HTR-8/SVneo (cell line): ENCODE results near the gene CTNNBL1.

Experiments used
- DNase-seq: peaks from one replicate; pipeline ENCODE4 v3.0.0; 2011; ENCODE audit warnings: low spot score, mixed read lengths; ENCODE audit not compliant: insufficient read length
- FAIRE-seq: peaks from 2 replicates; lab custom pipeline; 2011; peaks lifted over from hg19 to GRCh38; lab: Jason Lieb, UNC

CTNNBL1 gene

DNA sequence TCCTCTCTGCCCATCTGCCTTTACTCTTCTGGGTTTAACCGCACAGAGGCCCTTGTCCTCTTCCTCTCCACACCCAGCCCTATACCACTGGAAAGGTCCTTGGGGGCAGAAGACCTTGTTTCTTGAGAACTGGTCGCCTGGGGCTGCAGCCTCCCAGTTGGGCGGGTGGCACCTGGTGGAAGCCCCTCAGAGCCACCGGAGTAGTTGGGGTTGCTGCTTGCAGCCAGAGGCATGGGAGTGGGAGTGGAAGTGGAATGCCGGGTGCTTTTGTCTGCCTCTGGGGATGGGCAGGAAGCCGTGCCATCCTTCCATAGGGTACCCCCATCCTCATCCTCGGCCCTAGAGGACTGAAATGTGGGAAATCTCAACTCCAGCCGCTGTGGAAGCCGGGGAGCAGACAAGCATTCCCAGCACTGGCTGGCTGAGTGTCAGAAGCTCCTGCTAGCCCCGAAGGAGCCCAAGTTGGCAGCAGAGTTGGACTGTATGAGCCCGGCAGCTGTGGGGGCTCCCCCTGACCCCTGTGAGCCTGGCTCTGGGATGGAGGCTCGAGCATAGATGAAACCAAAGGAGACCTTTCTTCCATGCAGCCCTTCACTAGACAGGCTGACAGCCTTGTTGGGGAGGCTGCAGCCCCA lies 210.3 kb downstream of the CTNNBL1 start:
- FAIRE-seq (no peak), DNase-seq (no peak)

DNA sequence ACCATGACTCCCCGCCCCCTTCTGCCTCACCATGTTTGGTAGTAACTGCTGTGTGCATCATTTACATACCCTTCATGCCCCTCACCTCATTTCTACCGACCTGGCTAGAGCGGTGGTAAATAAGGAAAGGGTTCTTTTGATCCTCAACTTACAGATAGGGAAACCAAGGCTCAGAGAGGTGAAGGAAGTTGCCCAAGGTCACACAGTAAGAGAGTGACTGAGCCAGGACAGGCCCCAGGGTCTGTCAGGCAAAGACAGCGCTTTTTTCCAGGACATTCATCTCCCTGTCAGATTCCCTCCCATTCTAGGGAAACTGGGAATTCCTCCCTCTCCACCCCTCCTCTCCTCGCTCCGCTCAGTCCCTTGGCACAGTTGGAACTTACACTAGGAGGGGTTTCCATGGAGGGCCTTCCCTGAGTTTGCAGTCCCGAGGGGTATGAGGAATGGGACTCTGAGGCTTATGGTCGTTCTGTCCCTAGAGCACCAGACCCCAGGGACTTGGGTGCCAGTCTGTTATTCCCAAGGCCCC lies 211.1 kb downstream of the CTNNBL1 start:
- DNase-seq (no peak), FAIRE-seq (no peak)

DNA sequence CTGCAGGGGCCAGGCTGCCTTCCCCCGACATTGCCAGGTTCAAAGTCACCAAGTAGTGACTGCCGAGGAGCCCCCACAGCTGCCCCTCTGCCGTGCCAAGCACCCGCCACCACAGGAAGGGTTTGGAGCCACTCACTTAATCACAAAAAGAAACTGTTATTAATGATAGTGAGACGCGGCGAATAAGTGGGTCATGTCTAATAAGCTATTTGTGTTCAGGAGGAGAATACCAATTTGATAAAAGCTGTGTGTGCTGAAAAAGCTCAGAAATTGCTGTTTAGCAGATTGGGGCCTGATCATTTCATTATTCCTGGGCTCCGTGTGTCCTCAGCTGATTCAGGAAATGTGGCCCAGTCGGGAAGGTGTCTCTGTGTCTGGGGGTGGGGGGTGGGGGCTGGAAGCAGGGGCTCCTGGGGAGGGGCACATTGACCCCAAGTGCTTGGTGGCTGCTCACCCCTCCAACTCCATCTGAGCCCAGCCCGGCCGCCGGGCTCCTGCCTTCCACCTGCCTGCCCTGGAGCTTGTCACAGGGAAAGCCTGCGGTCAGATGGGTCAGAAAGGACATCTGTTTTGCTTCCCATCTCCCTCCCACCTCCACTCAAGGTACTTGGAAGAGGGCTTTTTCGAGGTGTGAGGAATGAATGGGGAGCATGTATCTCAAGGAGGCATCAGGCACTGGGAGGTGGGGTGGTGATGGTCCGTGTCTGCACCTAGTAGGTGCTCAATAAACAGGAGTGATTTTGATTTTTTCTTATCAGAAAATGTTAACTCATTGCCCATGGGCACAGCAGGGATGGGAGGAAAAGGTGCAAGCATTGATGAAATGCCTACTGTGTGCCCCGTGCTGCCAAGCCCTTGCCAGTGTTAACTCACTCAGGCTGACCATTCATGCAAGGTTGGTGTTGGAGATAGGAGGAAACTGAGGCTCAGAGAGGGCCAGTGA lies 212.1 kb downstream of the CTNNBL1 start:
- no peak for DNase-seq

DNA sequence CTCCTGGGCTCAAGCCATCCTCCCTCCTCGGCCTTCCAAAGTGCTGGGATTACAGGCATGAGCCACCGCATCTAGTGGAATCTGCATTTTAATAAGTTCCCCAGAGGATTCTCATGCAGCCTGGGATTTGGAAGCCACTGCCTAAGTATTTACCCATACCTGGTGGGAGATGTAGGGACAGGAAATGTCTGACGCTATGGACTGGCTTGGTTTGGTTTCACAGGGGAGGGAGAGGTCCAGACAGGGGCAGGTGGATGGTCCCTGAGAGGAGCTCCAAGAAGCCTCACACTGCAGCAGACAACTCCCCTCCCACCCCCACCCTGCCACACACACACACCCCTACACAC lies 213.5 kb downstream of the CTNNBL1 start:
- FAIRE-seq (no peak), DNase-seq (no peak)

More for the DNA sequence above, 212.1 kb downstream of the CTNNBL1 start:
- peak; percentile 26 for FAIRE-seq

DNA sequence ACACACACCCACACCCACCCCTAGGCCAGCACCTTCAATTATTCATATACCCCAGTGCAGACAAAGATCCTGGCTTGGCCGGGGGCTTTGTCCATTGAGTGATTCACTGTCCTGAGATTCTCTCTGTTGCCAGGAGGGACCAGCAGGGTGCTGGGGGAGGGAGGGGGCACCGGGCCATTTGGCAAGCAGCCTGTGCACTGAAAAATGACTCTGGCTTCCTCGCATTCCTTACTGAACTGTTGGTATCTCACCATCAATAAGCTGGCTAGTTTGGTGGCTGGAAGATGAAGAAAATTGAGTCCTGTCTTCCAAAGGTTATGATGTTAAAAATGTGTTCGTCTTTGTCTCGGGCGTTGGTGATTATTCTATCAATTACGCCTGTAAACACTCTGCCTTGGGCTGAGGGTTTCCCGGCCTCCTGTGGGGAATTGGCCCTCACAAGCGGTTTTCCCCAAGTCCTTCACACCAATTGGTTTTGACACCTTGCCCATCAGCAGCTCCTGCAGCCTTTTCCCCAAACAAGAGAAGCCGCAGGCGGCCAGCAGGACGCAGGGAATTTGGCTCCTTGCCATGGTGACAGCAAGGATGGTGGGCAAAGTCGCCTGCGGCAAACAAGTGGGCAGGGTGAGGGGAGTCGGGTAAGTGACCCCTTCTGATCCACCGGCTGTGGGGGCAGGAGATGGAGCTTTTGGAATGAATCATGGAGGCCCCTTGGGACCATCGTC lies 214.0 kb downstream of the CTNNBL1 start:
- FAIRE-seq (peak; percentile 99), DNase-seq (peak; percentile 99)

DNA sequence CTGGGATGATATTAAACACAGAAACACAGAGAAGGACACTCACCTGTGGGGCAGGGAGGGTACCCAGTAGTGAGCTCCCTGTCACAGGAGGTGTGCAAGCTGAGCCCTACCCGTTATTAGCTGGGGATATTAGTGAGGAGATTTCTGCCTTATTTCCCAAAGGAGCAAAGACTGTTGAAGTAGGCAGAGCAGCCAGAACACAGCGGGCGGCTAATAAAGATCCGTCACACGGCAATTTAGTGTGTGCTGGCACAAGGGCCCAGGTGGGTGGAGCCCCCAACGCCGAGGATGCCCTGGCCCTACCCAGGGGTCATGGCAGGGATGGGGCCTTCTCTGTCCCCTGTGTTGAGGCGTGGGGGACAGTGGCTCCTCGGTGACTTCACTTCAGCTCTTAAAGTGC lies 217.4 kb downstream of the CTNNBL1 start:
- no peak for DNase-seq
- FAIRE-seq, result peak; percentile 40

DNA sequence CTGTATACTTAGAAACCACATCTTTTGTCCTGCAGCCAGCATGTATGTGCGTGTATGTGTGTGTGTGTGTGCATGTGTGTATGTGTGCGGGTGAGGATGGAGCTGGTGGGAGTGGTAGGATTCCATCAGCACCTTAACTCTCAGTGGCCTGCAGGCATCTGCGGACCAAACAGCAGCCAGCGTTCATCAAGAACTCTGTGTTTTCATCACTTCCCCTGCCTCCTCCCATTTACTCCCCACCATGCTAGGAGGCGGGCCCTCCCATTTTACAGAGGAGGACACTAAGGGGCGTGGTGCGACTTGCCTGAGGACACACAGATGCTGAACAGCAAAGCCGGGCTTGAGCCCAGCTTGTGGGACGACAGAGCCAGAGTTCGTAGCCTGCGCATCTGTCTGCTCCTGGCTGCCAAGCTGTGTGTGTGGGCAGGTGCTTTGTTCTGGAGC lies 218.0 kb downstream of the CTNNBL1 start:
- DNase-seq (no peak), FAIRE-seq (peak; percentile 92)

- no peak for DNase-seq
- peak; percentile 60 for FAIRE-seq
Observed at GRCh38 chr20:37912874-37913273, 219.0 kb downstream of the CTNNBL1 start.

- FAIRE-seq, result peak; percentile 99
- DNase-seq, result no peak
Observed at GRCh38 chr20:37913567-37914366, 219.9 kb downstream of the CTNNBL1 start.

GRCh38 chr20:37914367-37914671 lies 220.5 kb downstream of the CTNNBL1 start:
- no peak for DNase-seq
- no peak for FAIRE-seq

- FAIRE-seq, result no peak
- no peak for DNase-seq
Observed at GRCh38 chr20:37914672-37915433, 221.0 kb downstream of the CTNNBL1 start.

GRCh38 chr20:37915434-37915787 lies 221.6 kb downstream of the CTNNBL1 start:
- FAIRE-seq (no peak), DNase-seq (no peak)

GRCh38 chr20:37915800-37916570 lies 222.2 kb downstream of the CTNNBL1 start:
- DNase-seq, result no peak
- FAIRE-seq, result no peak

DNA sequence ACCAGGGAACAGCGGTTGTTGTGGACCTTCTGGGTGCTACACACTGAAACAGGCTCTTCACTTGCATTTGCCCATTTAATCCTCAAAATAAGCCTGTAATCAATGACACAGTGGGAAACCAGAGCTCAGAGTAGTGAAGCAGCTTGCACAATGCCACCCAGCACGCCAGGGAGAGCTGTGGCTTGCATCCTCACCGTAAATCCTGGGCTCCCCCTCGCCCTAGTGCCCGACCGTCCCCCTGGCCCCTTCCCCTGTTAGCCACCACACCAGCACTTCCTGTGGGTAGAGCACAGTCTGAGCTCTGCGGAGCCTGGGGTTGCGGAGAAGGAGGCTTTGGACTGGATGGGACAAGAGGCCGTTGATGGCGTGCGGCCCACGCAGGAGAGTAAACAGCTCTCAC lies 223.6 kb downstream of the CTNNBL1 start:
- peak; percentile 36 for FAIRE-seq

GRCh38 chr20:37918035-37918434 lies 224.2 kb downstream of the CTNNBL1 start:
- DNase-seq (no peak), FAIRE-seq (no peak)

More for the DNA sequence above, 223.6 kb downstream of the CTNNBL1 start:
- DNase-seq, result no peak

GRCh38 chr20:37919389-37920040 lies 225.7 kb downstream of the CTNNBL1 start:
- FAIRE-seq, result no peak
- no peak for DNase-seq

- DNase-seq (no peak), FAIRE-seq (peak; percentile 46)
Observed at GRCh38 chr20:37920270-37920669, 226.4 kb downstream of the CTNNBL1 start.

GRCh38 chr20:37920679-37921322 lies 227.0 kb downstream of the CTNNBL1 start:
- no peak for DNase-seq
- FAIRE-seq, result no peak
